Skin epidermis (tissue), 12 donors: ENCODE results near the gene MC5R.

Experiments
- H3K27ac ChIP-seq, 21 experiments: fragments of 200-600 bp; sonication (generic) in 11 of 21; one replicate each; pipeline ENCODE4 v1.5.0; 2020; ENCODE audit warnings: mild to moderate bottlenecking in 3 of 21, inconsistent platforms in 2 of 21, moderate library complexity in 2 of 21
- H3K4me3 ChIP-seq, 7 experiments: fragments of 200-600 bp; sonication (generic) in 2 of 7; one replicate each; pipeline ENCODE4 v1.5.0; 2020; ENCODE audit warnings: inconsistent platforms in 2 of 7, mild to moderate bottlenecking in 2 of 7, moderate library complexity in 1 of 7

Gene MC5R

DNA sequence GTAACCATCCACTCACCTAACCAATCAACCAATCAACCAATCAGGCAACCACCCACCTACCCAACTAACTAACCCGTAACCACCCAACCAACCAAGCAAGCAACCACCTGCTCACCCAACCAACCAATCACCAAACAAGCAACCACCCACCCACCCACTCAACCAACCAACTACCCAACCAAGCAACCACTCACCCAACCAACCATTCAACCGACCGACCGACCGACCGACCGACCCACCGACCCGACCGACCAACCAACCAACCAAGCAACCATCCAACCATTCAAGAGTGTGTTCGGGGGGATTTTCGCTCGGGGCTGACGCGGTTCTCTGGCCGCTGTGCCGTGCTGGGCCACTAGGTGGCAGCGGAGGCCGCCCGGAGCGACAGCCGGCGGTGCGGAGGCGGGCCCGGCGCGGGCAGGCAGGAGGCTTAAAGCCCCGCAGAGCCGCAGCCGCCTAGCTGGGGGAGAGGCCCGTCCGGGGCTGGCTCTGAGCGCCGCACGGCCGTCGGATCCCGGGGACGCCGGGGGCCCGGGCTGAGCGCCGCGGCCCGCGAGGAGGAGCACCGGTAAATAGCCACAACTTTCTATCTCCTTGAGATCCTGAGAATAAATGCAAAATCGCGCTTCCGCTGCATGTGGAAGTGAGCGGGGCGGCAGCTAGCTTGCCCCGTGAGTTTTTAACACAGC lies at the start of gene MC5R:
MC5R (plus strand) TSS at position 443 of the 689 bp plus-strand sequence. CDS start 1,617 bp downstream, outside the sequence.
- Histone ChIP-seq H3K4me3 (peak within 1 kb of the TSS; percentile 6 to 46 (median 24)), H3K27ac (no peak within 1 kb of the TSS)

GRCh38 chr18:13775058-13775457 lies 48.9 kb upstream of the MC5R start:
- Histone ChIP-seq H3K27ac (no peak overlapping the region), H3K4me3 (no peak overlapping the region)

GRCh38 chr18:13791181-13791580 lies 32.8 kb upstream of the MC5R start:
- no peak overlapping the region for H3K4me3 ChIP-seq
- no peak overlapping the region for H3K27ac ChIP-seq

- no peak overlapping the region for H3K27ac ChIP-seq
Observed at GRCh38 chr18:13793819-13794218, 30.1 kb upstream of the MC5R start.

DNA sequence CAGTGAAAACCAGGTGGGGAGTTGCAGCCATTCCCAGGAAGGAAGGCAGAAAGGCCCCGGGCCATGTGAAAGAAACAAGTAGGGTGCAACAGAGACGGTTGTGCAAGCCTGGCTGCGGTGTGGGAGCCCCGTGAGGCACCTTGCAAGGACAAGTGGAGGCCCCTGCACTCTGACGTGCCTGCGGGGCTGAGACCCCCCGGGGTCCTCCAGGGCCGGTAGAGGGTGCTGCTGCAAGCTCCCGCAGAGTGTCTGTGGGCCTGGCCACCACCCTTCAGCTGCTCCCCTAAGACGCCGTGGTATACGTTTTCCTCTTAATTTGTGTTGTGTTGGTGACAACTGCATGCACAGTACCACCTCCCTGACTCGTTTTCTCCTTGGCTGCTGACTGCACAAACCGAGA lies 27.4 kb upstream of the MC5R start:
- H3K4me3 ChIP-seq, result no peak overlapping the region
- H3K27ac ChIP-seq, result no peak overlapping the region

More at GRCh38 chr18:13793819-13794218, 30.1 kb upstream of the MC5R start:
- H3K4me3 ChIP-seq, result no peak overlapping the region

GRCh38 chr18:13797157-13797611 lies 26.8 kb upstream of the MC5R start:
- H3K27ac ChIP-seq, result no peak overlapping the region
- no peak overlapping the region for H3K4me3 ChIP-seq

DNA sequence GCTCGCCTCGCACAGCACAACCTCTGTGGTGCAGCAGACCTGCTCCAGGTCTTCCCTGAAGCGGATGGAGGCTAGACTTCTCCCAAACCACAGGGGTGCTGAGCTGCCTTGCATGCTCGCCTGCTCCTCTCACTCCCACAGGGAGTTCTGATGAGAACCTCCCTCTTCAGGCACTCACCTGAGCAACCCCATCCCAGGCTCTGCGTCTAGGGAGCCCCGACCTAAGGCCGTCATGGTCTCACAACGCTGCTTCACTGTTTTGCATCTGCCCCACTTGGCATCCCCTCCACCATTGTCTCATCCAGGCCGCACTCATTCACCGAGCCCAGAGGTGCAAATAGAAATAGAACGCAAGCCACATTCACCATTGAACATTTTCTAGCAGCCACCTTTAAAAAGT lies 24.6 kb upstream of the MC5R start:
- no peak overlapping the region for H3K4me3 ChIP-seq

DNA sequence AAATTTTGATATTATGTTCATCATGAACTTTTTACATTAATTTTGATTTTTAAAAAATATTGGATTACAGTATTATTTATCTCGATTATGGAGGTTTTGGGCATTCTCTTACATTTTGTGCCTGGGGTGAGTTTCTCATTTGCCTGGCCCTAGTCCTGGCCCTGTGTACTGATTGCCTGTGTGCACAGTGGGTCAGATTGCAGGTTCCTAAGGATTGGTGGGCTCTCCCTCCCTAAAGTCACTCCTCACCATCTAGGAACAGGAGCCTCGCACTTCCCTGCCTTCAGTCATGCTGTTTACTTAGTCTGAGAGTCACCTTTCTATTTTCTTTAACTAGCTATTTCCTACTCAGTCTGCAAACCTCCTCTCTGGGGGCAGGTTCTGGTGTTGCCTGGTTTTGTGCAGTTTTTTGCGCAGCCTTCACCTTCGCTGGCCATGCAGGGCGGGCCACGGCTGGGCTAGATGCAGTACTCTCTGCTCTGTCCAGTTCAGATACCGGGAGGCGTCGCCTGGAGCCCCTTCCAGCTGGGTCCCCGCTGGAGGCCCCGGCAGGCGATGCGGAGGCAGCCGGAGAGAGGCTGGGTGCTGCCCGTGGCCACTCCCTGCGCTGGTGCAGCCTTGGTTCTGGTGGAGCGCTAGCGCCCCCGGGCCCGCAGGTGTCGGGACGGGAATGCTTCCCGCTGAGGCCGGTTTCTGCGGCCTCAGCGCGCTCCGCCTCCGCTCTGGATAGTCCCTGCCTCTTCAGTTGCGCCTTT lies 23.3 kb upstream of the MC5R start:
- Histone ChIP-seq H3K4me3 (peak overlapping the region in 2 of 7 experiments; percentile 7 to 34), H3K27ac (no peak overlapping the region)

More for the DNA sequence above, 24.6 kb upstream of the MC5R start:
- H3K27ac ChIP-seq, result no peak overlapping the region

DNA sequence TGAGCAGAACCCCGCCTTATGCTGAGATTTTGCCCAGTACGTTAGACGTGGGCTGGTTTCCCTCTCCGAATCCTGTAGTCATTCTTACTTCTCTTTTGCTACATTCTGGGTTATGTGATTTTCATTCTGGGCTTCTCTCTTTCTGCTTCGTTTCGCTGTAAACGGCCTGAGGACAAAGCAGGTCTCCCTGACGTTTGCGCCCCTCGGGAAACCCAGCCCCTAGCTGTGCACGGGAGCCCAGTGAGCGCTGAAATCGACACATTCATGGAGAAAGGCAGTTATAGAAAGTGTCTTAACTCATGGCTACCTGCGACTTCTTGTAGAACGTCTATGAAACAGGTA lies 22.7 kb upstream of the MC5R start:
- Histone ChIP-seq H3K4me3 (peak overlapping the region in 2 of 7 experiments; percentile 7 to 34), H3K27ac (no peak overlapping the region)

GRCh38 chr18:13804305-13804704 lies 19.6 kb upstream of the MC5R start:
- H3K4me3 ChIP-seq, result no peak overlapping the region
- H3K27ac ChIP-seq, result no peak overlapping the region

DNA sequence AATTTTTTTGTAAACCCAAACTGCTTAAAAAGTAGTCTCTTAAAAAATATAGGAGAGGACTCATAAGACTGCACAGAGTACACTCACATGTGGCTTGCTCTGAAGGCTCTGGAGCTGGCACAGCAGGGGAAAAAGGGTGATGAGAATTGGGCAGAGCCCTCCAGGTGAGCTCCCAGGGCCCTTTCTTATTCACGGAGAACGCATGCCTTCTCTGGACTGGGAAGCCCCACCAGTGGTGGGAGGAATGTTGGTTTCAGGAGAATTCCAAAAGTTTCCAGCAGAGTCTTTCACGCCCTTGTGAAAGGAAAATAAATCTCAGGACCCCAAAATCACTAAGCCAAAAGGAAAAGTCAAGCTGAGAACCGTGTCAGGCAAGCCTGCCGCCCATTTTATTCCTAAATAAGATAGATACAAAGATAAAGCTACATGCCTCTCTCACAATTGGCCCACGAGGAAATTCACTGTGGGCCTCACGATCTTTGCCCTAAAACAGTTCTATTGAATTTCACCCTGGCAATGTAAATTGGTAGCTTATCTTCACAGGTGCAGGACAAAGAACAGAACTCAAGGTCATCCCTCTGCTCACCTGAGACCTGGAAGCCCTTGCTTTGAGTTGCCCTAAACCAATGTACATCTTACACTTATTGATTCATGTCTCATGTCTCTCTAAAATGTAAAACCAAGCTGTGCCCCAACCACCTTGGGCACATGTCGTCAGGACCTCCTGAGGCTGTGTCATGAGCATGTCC lies 15.5 kb upstream of the MC5R start:
- Histone ChIP-seq H3K4me3 (no peak overlapping the region), H3K27ac (no peak overlapping the region)

DNA sequence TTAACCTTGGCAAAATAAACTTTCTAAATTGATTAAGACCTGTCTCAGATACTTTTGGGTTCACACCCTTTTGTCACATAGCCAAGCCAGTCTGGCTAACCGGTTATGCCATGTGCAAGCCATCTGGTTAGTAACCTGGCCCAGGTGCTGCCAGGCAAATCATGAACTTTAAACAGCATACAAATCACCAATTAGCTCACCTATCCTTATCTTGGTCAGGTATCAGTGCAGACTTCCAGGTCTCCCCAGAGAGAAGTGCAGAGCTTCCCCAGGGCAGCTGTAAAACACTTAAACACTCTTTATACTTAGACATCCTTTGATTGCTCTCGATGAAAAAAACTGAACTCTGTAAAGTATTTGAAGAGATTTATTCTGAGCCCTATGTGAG lies 14.9 kb upstream of the MC5R start:
- Histone ChIP-seq H3K27ac (no peak overlapping the region), H3K4me3 (no peak overlapping the region)

DNA sequence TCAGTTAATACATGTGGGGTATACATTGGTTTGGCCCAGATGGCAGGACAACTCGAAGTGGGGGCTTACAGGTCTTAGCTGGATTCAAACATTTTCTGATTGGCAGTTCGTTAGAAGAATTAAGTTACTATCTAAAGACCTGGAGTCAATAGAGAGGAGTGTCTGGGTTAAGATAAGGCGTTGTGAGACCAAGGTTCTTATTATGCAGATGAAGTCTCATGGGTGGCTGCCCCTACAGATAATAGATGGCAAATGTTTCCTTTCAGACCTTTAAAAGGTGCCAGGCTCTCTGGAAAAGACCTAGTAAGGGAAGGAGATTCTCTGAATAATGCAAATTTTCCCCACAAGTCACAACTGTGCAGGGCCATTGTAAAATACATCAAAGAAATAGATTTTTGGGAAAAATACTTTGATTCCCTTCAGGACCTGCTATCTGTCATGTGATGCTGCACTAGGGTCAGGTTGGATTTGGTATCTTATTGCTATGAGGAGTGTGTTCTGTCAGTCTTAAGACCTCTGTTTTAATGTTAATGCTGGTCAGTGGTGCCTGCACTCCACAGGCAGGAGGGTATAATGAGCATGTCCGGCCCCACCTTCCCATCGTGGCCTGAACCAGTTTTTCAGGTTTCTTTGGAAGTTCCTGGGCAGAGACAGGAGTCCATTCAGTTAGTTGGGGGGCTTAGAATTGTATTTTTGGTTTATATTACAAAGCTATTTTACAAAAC lies 14.3 kb upstream of the MC5R start:
- Histone ChIP-seq H3K4me3 (no peak overlapping the region), H3K27ac (no peak overlapping the region)

DNA sequence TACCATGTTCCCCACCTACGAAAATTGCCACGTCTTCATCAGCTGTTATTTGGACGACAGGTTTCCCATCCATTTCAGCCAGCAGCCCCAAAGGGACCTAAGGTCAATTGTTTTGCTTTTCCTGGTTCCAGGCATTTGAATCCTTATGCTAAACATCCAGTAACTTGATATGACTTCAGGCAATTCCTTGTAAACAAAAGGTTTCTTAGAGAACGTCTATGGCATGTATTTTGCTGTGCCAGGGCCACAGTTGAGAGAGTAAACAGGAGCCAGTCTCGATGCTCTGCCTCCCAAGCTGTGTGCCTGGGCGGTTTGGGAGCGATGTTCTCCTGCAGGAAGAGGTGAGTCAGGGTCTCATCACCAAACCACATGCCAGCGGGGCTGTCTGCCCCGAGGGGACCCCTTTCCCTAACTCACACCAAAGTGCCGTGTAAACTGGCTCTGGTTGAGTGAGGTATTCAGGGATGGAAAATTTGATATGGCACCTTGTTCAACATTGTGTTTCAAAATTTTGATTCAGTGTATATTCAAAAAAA lies 12.9 kb upstream of the MC5R start:
- Histone ChIP-seq H3K4me3 (no peak overlapping the region), H3K27ac (no peak overlapping the region)

DNA sequence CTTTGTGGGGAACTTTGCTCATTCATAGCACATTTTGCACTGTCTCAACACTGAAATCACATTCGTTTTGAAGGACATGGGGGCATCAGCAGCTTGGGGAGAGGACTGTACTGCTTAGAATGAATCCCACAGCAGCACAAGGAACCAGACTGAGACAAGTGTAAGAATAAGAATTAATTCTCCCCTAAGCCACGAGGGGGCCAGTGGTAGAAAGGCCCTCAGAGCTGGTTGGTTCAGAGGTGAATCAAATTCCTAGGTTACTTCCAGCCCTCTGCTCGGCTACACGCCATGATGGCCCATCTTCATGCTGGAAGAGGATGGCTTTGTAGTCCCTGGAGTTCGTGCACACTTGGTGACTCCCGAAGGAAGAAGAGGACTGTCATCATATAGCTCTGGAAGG lies 12.0 kb upstream of the MC5R start:
- H3K4me3 ChIP-seq, result no peak overlapping the region
- no peak overlapping the region for H3K27ac ChIP-seq

DNA sequence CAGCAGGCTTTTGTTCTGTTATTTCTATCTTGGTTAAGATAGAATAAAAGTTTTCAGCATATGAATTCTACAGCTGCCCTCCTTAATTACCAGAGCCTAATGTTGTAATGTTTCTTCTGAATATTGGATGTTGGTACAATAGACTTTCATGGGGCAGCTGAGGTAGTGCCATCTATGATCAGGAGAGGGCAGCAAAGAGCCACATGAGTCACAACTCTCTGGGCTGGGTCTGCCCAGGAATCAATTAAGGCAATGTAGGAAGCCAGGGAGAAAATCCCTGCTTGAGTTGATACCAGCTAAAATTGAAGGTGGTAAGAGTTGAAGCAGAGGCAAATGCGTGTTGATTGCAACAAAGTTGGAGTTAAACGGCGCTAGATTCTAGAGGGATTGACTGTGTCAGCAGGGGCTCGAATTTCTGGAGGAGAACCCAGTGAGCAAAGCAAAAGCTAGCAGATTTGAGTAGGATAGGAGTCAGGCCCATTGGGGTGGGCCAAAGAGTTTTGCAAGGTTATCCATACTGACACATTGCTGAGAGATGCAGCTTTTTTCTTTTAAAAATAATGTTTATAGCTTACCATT lies 10.6 kb upstream of the MC5R start:
- Histone ChIP-seq H3K27ac (no peak overlapping the region), H3K4me3 (no peak overlapping the region)

DNA sequence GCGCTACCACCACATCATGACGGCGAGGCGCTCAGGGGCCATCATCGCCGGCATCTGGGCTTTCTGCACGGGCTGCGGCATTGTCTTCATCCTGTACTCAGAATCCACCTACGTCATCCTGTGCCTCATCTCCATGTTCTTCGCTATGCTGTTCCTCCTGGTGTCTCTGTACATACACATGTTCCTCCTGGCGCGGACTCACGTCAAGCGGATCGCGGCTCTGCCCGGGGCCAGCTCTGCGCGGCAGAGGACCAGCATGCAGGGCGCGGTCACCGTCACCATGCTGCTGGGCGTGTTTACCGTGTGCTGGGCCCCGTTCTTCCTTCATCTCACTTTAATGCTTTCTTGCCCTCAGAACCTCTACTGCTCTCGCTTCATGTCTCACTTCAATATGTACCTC lies 2.3 kb downstream of the MC5R start:
- Histone ChIP-seq H3K4me3 (no peak overlapping the region), H3K27ac (no peak overlapping the region)

DNA sequence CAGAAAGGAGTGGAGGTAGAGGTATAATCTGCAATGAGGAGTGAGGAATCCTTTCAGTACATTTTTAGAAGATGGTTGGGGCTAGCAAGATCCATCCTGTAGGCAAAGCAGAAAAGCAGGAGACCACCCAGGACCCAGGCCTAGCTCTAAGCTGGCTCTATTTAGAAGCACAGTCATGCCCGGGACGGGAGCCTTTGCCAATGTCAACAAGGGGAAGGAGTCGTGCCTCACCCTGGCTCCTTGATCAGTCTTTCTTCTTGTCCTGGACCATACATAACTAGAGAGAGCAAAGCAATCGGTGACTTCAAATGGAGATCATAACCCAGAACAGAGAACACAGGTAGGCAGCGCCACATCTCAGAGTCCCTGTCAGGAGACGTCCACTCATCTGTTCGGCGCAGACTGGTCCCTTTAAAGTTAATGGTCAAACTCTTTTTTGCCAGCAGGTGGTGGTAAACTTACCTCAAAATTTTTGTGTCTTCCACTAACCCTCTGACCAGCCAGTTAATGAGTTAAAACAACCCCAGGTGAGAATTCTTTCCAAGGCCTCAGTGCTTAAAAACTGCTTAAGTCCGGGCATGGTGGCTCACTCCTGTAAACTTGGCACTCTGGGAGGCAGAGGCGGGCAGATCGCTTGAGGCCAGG lies 8.0 kb downstream of the MC5R start:
- no peak overlapping the region for H3K27ac ChIP-seq
- no peak overlapping the region for H3K4me3 ChIP-seq

DNA sequence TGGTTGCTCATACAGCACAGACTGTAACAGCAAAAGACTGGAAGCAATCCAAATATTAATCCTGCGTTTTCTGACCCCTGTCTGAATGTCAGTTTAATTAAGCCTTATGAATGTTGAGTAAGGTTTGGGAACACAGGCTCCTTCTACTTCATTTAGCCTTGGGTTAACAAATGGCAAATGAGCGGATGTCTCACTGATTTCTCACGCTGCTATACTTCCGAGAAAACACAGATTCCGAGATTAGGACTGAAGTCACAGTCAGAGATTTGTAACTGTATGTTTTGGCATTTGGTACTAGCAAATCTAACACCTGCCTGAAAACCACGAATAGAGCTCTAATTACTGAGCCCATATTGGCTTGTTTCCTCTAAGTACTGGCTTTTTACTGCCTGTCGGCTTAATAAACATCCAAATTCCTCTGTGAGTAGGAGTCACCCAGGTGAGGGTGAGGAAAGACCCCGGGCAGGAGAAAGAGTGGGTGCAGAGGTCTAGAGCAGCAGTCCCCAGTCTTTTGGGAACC lies 10.6 kb downstream of the MC5R start:
- no peak overlapping the region for H3K4me3 ChIP-seq
- no peak overlapping the region for H3K27ac ChIP-seq
